WTC11 (cell line): Measurements from ENCODE around the gene SCN4B. TPM values are rescaled to one million over a fixed set of nuclear protein-coding genes. Genes with fewer than 3 reads are reported as not detected.

Experiments used
- ATAC-seq: fragments of 200-7000 bp; cut with Tn5 transposase; 2 replicates; pipeline ENCODE4 v1.10.0; 2021; ENCODE audit warnings: mild to moderate bottlenecking, moderate library complexity
- CTCF ChIA-PET: fragments of 300-600 bp; sonication (Branson Sonifier 250); formaldehyde crosslinking; loops from one replicate; lab custom pipeline; 2021; ENCODE audit warnings: antibody characterized with exemption; lab: Charles Lee
- POLR2A ChIA-PET: fragments of 350-600 bp; sonication (Branson Sonifier 250); formaldehyde crosslinking; loops from one replicate; lab custom pipeline; 2021; ENCODE audit warnings: antibody characterized with exemption; lab: Charles Lee
- DNase-seq: peaks from one replicate; pipeline ENCODE4 v3.0.0; 2021; ENCODE audit warnings: low spot score
- H3K27ac Mint-ChIP-seq: 2 replicates; pipeline ENCODE4 v1.8.0; 2021; ENCODE audit warnings: mixed read lengths
- H3K27me3 Mint-ChIP-seq: 2 replicates; pipeline ENCODE4 v1.8.0; 2021; ENCODE audit warnings: low read depth, mild to moderate bottlenecking, moderate library complexity, mixed read lengths
- H3K36me3 Mint-ChIP-seq: 2 replicates; pipeline ENCODE4 v1.8.0; 2021; ENCODE audit warnings: mixed read lengths
- H3K4me1 Mint-ChIP-seq: 2 replicates; pipeline ENCODE4 v1.8.0; 2022; ENCODE audit warnings: mixed read lengths
- H3K4me3 Mint-ChIP-seq: 2 replicates; pipeline ENCODE4 v1.8.0; 2021; ENCODE audit warnings: mild to moderate bottlenecking, moderate library complexity, mixed read lengths
- H3K9me3 Mint-ChIP-seq: 2 replicates; pipeline ENCODE4 v1.8.0; 2021; ENCODE audit warnings: mixed read lengths
- AFF4 ChIP-seq: sonication (generic); formaldehyde crosslinking; IDR thresholded peaks from 2 replicates; pipeline ENCODE4 v1.8.1; 2023; ENCODE audit warnings: mild to moderate bottlenecking, missing genetic modification reagents, borderline replicate concordance
- ARID4B ChIP-seq: sonication (generic); formaldehyde crosslinking; IDR thresholded peaks from 2 replicates; pipeline ENCODE4 v1.8.0; 2023; ENCODE audit warnings: missing genetic modification reagents, mild to moderate bottlenecking, borderline replicate concordance
- CREM ChIP-seq: sonication (generic); formaldehyde crosslinking; IDR thresholded peaks from 2 replicates; pipeline ENCODE4 v1.8.1; 2022; ENCODE audit warnings: mild to moderate bottlenecking, missing genetic modification reagents, moderate library complexity
- ETV6 ChIP-seq: sonication (generic); formaldehyde crosslinking; IDR thresholded peaks from 2 replicates; pipeline ENCODE4 v1.8.1; 2022; ENCODE audit warnings: mild to moderate bottlenecking, missing genetic modification reagents
- FOXP1 ChIP-seq: sonication (generic); formaldehyde crosslinking; IDR thresholded peaks from 2 replicates; pipeline ENCODE4 v1.8.0; 2022; ENCODE audit warnings: missing genetic modification reagents, mild to moderate bottlenecking, moderate library complexity, borderline replicate concordance
- HMGA2 ChIP-seq: fragments of 250-450 bp; sonication (Bioruptor Pico); IDR thresholded peaks from 2 replicates; pipeline ENCODE4 v1.4.0; 2021; ENCODE audit warnings: mild to moderate bottlenecking, moderate library complexity
- IRF1 ChIP-seq: sonication (generic); formaldehyde crosslinking; IDR thresholded peaks from 2 replicates; pipeline ENCODE4 v1.8.0; 2023; ENCODE audit warnings: missing genetic modification reagents
- IRF2 ChIP-seq: sonication (generic); formaldehyde crosslinking; IDR thresholded peaks from 2 replicates; pipeline ENCODE4 v1.8.0; 2022; ENCODE audit warnings: low read depth, missing genetic modification reagents, borderline replicate concordance
- JUN ChIP-seq: sonication (generic); formaldehyde crosslinking; IDR thresholded peaks from 2 replicates; pipeline ENCODE4 v1.8.0; 2023; ENCODE audit warnings: mild to moderate bottlenecking, missing genetic modification reagents
- MLX ChIP-seq: sonication (generic); formaldehyde crosslinking; IDR thresholded peaks from 2 replicates; pipeline ENCODE4 v1.8.1; 2023; ENCODE audit warnings: mild to moderate bottlenecking, missing genetic modification reagents, moderate library complexity
- MYBL2 ChIP-seq: sonication (generic); formaldehyde crosslinking; IDR thresholded peaks from 2 replicates; pipeline ENCODE4 v1.8.1; 2023; ENCODE audit warnings: mild to moderate bottlenecking, moderate library complexity, missing genetic modification reagents
- NFATC4 ChIP-seq: fragments of 250-450 bp; sonication (Bioruptor Pico); IDR thresholded peaks from 2 replicates; pipeline ENCODE4 v1.9.0; 2021; ENCODE audit warnings: mild to moderate bottlenecking
- NR1H2 ChIP-seq: sonication (generic); formaldehyde crosslinking; IDR thresholded peaks from 2 replicates; pipeline ENCODE4 v1.9.0; 2021; ENCODE audit warnings: mild to moderate bottlenecking, moderate library complexity, missing genetic modification reagents
- PRDM15 ChIP-seq: sonication (generic); formaldehyde crosslinking; IDR thresholded peaks from 2 replicates; pipeline ENCODE4 v1.8.0; 2022; ENCODE audit warnings: missing genetic modification reagents
- ZNF263 ChIP-seq: sonication (generic); formaldehyde crosslinking; IDR thresholded peaks from 2 replicates; pipeline ENCODE4 v1.8.1; 2022; ENCODE audit warnings: low read depth, mild to moderate bottlenecking, moderate library complexity, missing genetic modification reagents
- total RNA-seq: library from RNA; stranded (reverse); gene quantifications from 3 replicates; pipeline ENCODE4 v1.2.3, GENCODE V29; 2021

Gene SCN4B
- total RNA-seq, 1 experiment from 2014 or later = 4.4 TPM

- DNase-seq (no peak), ATAC-seq (no peak)
- Mint-ChIP-seq H3K27ac (no peak overlapping the region), H3K36me3 (no peaks in the 10 kb centered on the region), H3K4me1 (peaks cover 29% of the 10 kb centered on the region), H3K27me3 (peaks cover 48% of the 10 kb centered on the region), H3K9me3 (no peaks in the 10 kb centered on the region), H3K4me3 (peak overlapping the region; percentile 70; the same call in 1 of the 2 replicates)
- ChIA-PET CTCF (interaction anchor here (0.6 to 9.0 kb wide), 3 partner anchors 11 to 151 kb away, joined by 3 to 153 read pairs (median 11); no protein-coding TSS in a partner anchor), POLR2A (interaction anchor here (1.1 kb wide), 1 partner anchor 27 kb away, joined by 4 read pairs; no protein-coding TSS in a partner anchor)
- TF ChIP-seq IRF2 (CRISPR knock-in tag) = no peak
- TF ChIP-seq HMGA2 (CRISPR knock-in tag) = no peak
- no peak for TF ChIP-seq MYBL2
- no peak for TF ChIP-seq NR1H2
- no peak for TF ChIP-seq ETV6 (CRISPR knock-in tag)
- TF ChIP-seq FOXP1 (CRISPR knock-in tag) = no peak
- TF ChIP-seq CREM (CRISPR knock-in tag) = no peak
- TF ChIP-seq AFF4 (CRISPR knock-in tag) = no peak
- TF ChIP-seq MLX (CRISPR knock-in tag) = no peak
- no peak for TF ChIP-seq NFATC4 (CRISPR knock-in tag)
- no peak for TF ChIP-seq ARID4B
- TF ChIP-seq IRF1 (CRISPR knock-in tag) = no peak
- no peak for TF ChIP-seq PRDM15 (CRISPR knock-in tag)
- TF ChIP-seq ZNF263 (CRISPR knock-in tag) = no peak
- TF ChIP-seq JUN (CRISPR knock-in tag) = no peak
Measured at GRCh38 chr11:118144301-118145268, 8.0 kb downstream of the SCN4B start.
